HG03060 (cell line): Measurements from ENCODE around the gene TRIM17.
"Not testable (repeated sequence)": the region's sequence is repeated elsewhere in the genome, so short reads cannot be mapped to it uniquely, and the experiment has no call there.

ENCODE experiments used
- ATAC-seq: cut with Tn5 transposase; IDR thresholded peaks from one replicate; pipeline ENCODE4 v1.9.1; 2021; ENCODE audit warnings: low read depth, moderate number of reproducible peaks; ENCODE audit not compliant: unreplicated experiment

Gene TRIM17

DNA sequence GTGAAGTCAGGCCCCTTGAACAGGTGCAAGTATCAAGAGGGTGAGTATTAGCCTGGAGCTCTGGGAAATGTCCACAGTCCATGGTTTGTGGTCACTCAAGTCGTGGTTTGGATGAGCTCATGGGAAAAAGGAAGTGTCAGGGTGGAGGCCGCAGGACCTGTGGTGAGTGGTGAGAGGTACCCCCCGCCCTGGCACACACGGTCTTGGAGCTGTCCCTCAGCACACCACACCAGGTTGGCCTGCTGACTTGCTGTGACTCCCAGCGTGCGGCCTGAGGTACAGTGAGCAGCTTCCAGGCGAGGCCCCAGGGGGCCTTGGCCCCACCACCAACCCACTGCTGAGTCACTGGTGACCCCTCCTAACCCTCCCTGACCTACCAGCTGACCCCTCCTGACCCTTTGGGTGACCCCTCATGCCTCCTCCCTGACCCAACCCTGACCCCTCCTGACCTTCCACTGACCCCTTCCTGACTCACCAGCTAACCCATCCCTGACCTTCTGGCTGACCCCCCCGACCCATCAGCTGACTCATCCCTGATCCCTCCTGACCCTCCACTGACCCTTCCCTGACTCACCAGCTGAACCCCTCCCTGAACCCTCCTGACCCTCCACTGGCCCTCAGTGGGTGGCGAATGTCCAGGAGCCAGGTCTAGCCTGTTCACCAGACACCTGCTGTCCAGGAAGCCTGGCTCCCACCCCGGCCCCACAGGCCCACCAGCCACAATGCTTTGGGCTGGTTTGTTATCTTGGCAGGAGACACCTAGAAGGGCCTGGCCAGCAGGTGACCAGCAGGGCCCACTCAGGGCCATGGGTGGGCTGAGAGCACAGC, 35.7 kb upstream of the TRIM17 start:
- no peak for ATAC-seq

DNA sequence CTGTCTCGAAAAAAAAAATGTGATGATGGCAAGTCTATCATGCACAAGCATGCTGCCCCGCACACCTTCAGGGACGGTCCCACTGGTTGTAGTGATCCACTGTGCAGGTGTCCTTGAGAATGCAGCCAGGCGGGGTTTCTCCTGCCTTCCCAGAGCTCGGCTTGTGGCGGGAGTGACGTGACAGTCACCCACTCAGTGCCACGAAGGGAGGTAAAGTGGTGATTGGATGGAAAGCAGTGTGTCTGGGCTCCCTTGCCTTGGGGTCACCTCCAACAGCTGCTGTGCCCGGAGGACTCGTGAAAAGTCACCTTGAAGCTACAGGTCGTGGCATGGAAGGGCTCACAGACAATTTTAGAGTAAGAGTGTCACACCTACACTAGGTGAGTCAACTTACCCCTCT, 33.5 kb upstream of the TRIM17 start:
- no peak for ATAC-seq

DNA sequence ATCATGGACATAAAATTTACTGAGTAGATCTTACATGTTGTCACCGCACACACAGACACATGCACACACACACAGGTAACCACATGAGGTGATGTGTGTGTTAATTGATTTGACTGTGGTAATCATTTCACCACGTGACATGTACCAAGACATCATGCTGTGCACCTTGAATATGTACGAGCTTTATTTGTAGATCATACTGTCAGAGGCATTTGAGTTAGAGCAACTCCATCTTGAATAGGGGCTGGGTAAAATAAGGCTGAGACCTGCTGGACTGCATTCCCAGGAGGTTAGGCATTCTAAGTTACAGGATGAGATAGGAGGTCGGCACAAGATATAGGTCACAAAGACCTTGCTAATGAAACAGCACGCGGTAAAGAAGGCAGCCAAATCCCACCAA, 31.7 kb upstream of the TRIM17 start:
- no peak for ATAC-seq

DNA sequence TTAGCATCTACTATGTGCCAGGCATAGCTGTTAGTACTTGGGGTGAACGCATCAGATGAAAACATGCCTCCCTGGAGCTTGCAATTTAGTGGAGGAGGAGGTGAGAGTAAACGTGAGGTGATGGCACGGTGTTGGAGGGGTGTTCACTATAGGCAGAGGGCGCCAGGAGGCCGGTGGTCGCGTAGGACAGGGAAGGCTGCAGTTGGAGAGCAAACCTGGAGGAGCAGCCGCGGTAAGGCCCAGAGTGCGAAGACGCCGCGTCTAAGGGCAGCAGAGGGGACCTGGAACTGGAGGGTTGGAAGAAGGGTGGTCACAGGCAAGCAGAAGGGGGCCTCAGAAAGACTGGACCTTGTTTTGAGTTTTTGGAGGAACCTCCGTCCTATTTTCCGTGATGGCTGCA, 30.2 kb upstream of the TRIM17 start:
- ATAC-seq: no peak

DNA sequence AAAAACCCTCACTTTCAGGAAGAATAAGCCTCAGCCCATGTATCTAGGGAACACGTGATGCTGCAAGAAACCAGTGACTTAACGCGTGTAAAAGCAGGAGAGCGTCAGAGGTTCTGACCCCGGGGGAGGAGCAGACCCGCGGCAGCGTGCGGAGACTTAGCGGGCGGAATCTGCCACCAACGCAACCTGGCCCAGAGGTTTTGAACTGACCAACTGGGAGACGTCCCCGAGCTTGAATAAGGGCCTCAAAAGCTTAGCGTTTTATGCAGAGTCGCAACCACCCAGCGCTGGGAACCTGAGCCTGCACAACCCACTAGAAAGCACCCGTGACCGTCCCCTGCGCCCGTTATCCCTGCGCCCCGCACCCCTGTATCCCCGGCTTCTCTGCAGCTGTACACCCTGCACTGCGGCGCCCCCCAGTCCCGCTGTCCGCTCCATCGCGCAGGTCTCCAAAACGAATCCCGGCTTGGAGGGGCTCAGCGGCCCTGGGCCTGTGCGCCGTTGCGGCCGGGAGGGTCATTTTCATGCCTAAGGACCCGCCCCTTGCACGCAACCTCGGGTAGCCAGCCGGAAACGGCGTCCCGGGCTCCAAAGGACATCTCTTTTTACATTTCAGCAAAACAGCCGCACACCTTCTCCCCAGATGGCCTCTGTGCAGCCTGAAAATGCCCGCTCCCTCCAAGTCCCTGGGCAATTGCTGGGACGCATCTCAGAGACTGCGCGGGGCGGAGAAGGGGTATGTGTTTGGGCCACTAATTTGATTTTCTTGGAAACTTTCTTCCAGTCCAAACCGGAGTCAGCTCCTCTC, 29.4 kb upstream of the TRIM17 start:
- no peak for ATAC-seq

DNA sequence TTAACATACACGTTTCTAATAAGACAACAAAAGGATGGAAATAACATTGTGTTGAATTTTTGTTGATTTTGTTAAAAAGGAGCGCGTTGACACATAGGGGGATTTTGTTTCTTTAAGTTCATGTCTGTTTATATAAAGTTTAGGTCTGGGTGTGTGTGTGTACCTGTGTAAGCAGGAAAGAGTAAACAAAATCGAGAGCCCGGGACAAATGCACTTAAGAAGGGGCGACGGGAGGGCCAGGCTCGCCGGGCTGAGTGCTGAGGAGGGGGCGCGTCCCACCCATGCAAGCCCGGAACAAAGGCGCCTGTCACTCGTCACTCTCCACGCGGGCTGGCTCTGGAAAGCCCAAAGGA, 28.8 kb upstream of the TRIM17 start:
- ATAC-seq: no peak

DNA sequence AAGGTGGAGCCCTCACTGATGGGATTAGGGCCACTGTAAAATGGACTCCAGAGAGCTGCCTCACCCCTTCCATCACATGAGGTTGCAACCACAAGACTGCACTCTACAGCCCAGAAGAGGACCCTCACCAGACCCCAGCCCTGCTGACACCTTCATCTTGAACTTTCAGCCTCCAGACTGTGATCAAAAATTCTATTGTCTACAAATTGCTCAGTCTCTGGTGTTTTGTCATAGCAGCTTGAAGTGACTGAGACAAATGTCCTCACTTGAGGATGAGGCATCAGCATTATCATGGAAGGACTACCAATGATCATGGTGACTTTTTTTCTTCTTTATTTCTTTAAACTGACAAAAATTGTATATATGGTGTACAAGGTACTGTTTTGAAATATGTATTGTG, 26.7 kb upstream of the TRIM17 start:
- ATAC-seq: no peak

DNA sequence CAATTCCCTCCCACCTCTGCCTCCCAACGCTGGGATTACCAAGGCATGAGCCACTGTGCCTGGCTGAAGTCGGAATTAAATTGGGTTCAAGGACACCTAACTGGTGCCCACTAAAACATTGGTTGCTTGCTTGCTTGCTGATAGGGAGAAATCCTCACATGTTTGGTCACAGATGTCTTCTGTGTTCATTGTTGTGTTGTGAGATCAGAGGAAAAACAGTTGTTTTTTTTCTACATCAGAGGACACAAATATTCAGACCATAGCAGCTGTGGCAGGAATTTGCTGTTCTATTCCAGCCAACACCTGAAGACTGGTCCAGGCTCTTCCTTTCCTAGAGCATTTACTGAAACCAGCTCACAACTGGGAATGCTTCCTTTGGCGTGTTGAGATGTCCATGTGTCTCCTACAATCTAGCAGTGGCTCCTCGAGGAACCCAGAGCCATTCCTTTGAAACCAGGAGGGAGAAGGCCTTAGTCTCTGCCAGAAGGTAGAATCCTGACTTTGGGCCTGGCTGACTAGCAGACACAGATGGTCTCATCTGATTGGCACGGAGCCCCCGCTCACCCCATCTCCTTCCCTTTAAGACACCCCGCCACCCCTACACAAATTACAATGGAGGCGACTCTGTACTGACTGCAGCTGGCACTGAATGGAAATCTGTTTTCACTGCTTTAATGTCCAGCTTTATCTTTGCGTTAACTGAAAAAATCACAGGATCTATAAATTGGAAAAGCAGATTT, 24.3 kb upstream of the TRIM17 start:
- ATAC-seq: no peak

DNA sequence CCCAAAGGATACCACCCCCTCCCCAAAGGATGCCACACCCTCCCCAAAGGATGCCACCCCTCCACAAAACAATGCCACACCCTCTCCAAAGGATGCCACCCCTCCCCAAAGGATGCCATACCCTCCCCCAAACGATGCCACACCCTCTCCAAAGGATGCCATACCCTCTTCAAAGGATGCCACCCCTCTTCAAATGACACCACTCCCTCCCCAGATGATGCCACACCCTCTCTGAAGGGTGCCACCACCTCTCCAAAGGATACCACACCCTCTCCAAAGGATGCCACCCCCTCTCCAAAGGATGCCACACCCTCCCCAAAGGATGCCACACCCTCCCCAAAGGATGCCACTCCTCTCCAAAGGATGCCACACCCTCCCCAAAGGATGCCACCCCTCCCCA, 21.6 kb upstream of the TRIM17 start:
- ATAC-seq: no peak

DNA sequence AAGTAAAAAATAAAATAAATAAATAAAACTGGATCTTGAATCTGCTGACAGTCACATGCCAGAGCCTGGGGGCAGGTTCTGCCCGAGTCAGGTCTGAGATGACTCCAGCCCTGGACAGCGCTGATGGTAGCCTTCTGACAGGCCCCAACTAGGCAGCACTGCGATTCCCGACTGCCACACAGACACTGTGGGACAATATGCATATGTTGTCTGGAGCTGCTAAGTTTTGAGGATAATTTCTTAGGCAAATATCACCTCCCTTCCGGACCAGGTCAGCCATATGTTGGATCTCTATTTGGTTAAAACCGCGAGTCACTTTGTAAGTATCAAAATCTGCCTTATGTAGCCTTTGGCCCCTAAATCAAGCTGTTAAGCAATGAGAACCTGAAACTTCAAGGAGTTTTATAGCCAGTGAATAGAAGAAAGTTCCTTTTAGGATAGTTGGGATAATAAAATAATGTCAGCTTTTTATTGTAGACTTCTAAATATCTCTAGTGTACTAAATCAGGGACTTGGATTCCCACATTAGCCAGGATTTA, 20.8 kb upstream of the TRIM17 start:
- ATAC-seq: no peak

DNA sequence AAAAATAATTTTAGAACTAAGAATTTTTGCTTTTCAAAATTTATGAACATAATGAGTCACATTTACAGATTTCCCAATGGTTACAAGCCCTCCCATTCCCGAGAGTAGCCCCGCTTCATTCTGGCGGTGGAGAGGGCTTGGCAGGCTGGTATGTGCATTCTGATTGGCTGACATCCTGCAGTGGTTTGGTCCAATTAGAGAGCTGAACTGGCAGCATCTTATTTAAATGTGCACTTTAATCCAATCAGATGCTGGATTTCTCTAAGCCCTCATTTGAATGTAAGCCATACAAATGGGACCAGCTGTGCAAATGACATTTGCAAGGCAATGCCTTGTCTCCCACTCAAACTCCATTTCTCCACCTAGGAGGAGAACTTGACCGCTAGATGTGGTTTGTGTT, 18.0 kb upstream of the TRIM17 start:
- ATAC-seq: no peak

DNA sequence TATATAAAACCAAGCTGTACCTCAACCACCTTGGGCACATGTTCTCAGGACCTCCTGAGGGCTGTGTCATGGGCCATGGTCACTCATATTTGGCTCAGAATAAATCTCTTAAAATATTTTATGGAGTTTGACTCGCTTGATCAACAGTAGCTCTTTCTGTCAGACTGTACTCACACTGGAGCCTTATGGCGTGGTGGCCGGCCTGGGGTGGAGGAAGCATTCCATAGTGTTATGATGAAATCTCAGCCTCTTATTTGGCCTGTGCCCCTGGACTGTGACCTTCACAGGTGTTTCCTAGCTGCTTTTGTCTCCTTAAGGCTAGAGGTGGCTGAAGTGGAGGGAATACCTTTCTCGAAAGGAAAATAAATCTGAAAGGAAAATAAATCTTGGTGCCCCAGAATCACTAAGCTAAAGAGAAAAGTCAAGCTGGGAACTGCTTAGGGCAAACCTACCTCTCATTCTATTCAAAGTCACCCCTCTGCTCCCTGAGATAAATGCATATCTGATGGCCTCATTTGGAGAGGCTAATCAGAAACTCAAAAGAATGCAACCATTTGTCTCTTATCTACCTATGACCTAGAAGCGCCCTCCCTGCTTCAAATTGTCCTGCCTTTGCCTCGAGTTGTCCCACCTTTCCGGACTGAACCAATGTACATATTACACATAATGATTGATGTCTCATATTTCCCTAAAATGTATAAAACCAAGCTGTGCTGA, 16.8 kb upstream of the TRIM17 start:
- not testable (repeated sequence) for ATAC-seq

DNA sequence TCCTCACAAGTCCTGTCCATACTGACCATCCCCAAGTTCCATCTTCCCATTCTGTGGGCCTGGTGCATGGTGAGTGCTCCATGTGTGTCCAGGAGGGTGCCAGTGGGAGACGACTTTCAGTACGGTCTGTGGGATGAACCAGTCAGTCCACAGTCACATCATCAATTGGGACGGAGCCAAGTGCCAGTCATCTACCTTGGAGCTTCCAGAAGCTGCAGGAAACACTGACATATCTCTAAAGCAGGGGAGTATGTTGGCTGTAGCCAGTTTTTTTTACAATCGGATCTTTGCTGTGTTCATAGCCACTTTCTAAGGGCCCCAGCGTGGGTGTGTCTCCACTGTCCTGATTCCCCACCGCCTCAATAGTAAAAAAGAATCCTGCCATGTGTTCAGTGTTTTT, 13.6 kb upstream of the TRIM17 start:
- ATAC-seq: no peak

DNA sequence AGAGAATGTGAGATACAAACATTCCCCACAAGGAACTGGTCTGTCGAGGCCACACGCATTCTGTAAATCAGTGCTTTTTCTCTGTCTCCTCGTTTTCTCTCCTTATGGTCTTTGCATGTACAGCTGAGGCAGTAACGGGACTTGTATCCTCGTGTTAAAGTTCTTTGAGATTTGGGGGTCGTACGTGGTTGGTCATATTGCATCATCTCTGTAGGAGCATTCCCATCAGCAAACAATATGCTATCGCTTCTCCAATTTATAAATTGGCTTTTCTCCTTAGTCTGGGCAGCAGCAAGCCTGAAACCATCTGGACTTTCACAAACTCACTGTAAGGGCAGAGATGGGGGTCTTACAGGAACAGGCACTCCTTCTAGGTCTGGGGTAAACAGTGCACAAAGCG, 13.0 kb upstream of the TRIM17 start:
- no peak for ATAC-seq

DNA sequence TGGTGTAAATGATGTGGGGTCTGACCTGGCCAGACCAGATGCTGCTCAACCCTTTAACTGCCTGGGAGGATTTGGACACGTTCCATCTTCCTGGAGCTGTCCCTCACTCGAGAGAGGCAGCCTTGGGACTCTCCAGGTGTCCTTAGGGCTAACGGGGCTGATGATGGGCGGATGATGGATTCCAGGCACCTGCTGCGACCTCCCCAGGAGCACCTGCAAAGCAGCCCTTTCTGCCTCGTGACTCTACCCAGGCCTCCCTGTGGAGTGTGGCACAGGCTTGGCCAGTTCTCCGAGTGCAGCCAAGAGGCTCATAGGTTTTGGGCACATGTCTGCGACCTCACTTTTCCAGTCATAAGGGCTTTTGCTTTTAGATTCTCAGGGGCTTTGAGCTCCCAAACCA, 12.3 kb upstream of the TRIM17 start:
- ATAC-seq: no peak

DNA sequence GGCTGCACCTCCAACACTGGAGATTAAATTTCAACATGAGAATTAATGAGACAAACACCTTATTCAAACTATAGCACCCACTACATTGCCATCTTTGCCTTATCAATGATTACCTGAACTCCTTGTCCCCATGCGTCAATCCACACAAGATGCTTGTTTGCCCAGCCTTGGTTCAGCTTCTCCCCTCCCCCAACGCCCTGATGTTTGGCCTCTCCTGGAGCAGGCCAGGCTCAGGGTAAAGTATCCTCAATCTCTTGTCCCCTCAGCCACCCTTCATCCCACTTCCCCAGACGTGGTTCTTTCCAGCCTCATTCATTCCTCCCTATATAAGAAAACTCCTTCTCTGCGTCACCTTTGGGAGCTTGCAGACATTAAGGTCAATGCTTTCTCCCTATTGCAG, 11.8 kb upstream of the TRIM17 start:
- no peak for ATAC-seq

DNA sequence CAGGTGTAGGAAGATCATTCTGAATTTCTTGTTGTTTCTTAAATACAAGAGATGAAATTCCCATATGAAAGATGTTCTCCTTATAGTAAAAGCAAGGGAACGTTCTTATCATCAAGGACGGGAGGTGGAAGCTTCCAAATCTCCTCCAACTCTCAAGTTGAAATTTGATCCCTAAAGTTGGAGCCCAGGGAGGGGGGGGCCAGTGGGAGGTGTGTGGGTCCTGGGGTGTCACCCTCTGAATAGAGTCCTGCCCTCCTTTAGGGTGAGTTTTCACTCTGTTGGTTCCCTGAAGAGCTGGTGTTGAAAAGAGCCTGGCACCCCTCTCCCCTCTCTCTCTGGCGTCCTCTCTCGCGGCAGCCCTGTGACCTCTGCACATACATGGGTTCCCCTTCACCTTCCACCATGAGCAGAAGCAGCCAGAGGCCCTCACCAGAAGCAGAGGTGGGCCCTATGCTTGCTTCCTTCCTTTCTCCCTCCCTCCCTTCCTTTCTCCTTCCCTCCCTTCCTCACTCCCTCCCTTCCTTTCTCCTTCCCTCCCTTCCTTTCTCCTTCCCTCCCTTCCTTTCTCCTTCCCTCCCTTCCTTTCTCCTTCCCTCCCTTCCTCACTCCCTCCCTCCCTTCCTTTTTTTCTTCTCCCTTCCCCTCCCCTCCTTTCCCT, 10.0 kb upstream of the TRIM17 start:
- ATAC-seq: no peak

DNA sequence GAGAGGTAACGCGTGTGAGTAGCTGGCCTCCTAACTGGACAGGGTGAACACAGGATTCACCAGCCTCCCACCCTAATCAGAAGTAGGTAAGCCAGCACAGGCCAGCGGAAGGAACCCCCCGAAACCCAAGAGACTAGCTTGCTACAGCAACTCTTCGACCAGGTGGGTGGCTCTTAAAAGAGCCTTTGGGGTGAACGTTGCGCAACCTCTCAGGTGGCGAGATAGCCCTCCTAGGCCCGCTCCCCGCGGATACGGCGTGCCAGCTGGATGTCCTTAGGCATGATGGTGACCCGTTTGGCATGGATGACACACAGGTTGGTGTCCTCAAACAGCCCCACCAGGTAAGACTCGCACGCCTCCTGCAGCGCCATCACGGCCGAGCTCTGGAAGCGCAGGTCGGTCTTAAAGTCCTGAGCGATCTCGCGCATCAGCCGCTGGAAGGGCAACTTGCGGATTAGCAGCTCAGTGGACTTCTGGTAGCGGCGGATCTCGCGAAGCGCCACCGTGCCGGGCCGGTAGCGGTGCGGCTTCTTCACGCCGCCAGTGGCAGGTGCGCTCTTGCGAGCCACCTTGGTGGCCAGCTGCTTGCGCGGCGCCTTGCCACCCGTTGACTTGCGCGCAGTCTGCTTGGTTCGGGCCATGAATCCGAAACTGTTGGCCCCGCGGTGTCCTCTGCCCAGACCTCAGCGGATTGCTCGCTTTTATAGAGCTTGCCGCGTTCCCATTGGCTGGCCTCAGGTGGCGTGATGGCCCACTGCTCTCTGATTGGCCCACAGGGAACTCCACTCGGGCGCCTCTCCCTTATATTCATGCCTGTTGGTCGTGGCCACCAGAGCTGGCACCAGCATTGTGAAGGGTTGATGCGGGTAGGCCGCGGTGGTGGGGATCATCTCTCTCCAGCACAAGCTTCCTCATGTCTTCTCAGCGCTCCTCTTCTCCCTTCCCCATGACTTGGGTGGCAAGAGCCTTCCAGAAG, 8.3 kb upstream of the TRIM17 start:
- no peak for ATAC-seq
